ENCODE measurements around the gene LDLRAD3.

- TF ChIP-seq, protein P1, sequence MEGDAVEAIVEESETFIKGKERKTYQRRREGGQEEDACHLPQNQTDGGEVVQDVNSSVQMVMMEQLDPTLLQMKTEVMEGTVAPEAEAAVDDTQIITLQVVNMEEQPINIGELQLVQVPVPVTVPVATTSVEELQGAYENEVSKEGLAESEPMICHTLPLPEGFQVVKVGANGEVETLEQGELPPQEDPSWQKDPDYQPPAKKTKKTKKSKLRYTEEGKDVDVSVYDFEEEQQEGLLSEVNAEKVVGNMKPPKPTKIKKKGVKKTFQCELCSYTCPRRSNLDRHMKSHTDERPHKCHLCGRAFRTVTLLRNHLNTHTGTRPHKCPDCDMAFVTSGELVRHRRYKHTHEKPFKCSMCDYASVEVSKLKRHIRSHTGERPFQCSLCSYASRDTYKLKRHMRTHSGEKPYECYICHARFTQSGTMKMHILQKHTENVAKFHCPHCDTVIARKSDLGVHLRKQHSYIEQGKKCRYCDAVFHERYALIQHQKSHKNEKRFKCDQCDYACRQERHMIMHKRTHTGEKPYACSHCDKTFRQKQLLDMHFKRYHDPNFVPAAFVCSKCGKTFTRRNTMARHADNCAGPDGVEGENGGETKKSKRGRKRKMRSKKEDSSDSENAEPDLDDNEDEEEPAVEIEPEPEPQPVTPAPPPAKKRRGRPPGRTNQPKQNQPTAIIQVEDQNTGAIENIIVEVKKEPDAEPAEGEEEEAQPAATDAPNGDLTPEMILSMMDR (IDR thresholded peaks at IDR 0.05) = no peak
- TF ChIP-seq POLR2A (IDR thresholded peaks at IDR 0.05) = no peak
Measured at GRCh38 chr11:36228689-36229088, 284.8 kb downstream of the LDLRAD3 start.
